ENCODE measurements around the gene F7.

F7 gene

GRCh38 chr13:113164492-113164891 lies 58.9 kb downstream of the F7 start:
- H3K27me3 ChIP-seq (ENCODE audit: control insufficient read depth, insufficient read depth, low read length), result no peaks in the 10 kb centered on the region
- H3K4me1 ChIP-seq (ENCODE audit: control insufficient read depth, insufficient read depth, low read length), result 0 out of 2 replicates have a peak, but pooled peaks cover 2% of the 10 kb centered on the region
- no peaks in the 10 kb centered on the region for H3K9me3 ChIP-seq (ENCODE audit: control insufficient read depth, insufficient read depth, low read length)
- no peak overlapping the region for H3K4me3 ChIP-seq (ENCODE audit: low read length)
- no CpG with 5 or more reads among the region's 12 CpGs for WGBS (ENCODE audit: insufficient coverage, insufficient read length)
- peaks cover under 1% of the 10 kb centered on the region; the same call in 1 of the 2 replicates for H3K36me3 ChIP-seq (ENCODE audit: control insufficient read depth, insufficient read depth, low read length)
- DNase-seq (ENCODE audit: low read depth, low spot score), result no peak
- H3K27ac ChIP-seq (ENCODE audit: low read length), result no peak overlapping the region

- no peak overlapping the region for H3K27ac ChIP-seq (ENCODE audit: low read length)
- H3K9me3 ChIP-seq (ENCODE audit: control insufficient read depth, insufficient read depth, low read length), result no peaks in the 10 kb centered on the region
- no peak overlapping the region; the same call in 1 of the 2 replicates for H3K4me3 ChIP-seq (ENCODE audit: low read length)
- DNase-seq (ENCODE audit: low read depth, low spot score), result no peak
- H3K4me1 ChIP-seq (ENCODE audit: control insufficient read depth, insufficient read depth, low read length), result 0 out of 2 replicates have a peak, but pooled peaks cover 2% of the 10 kb centered on the region
- no peaks in the 10 kb centered on the region for H3K27me3 ChIP-seq (ENCODE audit: control insufficient read depth, insufficient read depth, low read length)
- no CpG with 5 or more reads among the region's 10 CpGs for WGBS (ENCODE audit: insufficient coverage, insufficient read length)
- peaks cover 2% of the 10 kb centered on the region; the same call in 1 of the 2 replicates for H3K36me3 ChIP-seq (ENCODE audit: control insufficient read depth, insufficient read depth, low read length)
These were observed 60.7 kb downstream of the F7 start for GRCh38 chr13:113166266-113166665.

GRCh38 chr13:113166681-113167080 lies 61.1 kb downstream of the F7 start:
- no peak for DNase-seq (ENCODE audit: low read depth, low spot score)
- no peaks in the 10 kb centered on the region for H3K4me1 ChIP-seq (ENCODE audit: control insufficient read depth, insufficient read depth, low read length)
- no peaks in the 10 kb centered on the region for H3K9me3 ChIP-seq (ENCODE audit: control insufficient read depth, insufficient read depth, low read length)
- H3K36me3 ChIP-seq (ENCODE audit: control insufficient read depth, insufficient read depth, low read length), result peaks cover 3% of the 10 kb centered on the region; the same call in 1 of the 2 replicates
- WGBS (ENCODE audit: insufficient coverage, insufficient read length), result no CpG with 5 or more reads among the region's 5 CpGs
- H3K4me3 ChIP-seq (ENCODE audit: low read length), result no peak overlapping the region
- no peak overlapping the region for H3K27ac ChIP-seq (ENCODE audit: low read length)
- no peaks in the 10 kb centered on the region for H3K27me3 ChIP-seq (ENCODE audit: control insufficient read depth, insufficient read depth, low read length)

GRCh38 chr13:113167155-113167554 lies 61.6 kb downstream of the F7 start:
- DNase-seq (ENCODE audit: low read depth, low spot score), result no peak
- WGBS (ENCODE audit: insufficient coverage, insufficient read length), result no CpG with 5 or more reads among the region's 10 CpGs
- H3K4me1 ChIP-seq (ENCODE audit: control insufficient read depth, insufficient read depth, low read length), result no peaks in the 10 kb centered on the region
- no peak overlapping the region for H3K27ac ChIP-seq (ENCODE audit: low read length)
- no peaks in the 10 kb centered on the region for H3K27me3 ChIP-seq (ENCODE audit: control insufficient read depth, insufficient read depth, low read length)
- H3K36me3 ChIP-seq (ENCODE audit: control insufficient read depth, insufficient read depth, low read length), result peaks cover 7% of the 10 kb centered on the region; the same call in 1 of the 2 replicates
- no peak overlapping the region for H3K4me3 ChIP-seq (ENCODE audit: low read length)
- no peaks in the 10 kb centered on the region for H3K9me3 ChIP-seq (ENCODE audit: control insufficient read depth, insufficient read depth, low read length)

GRCh38 chr13:113167575-113167974 lies 62.0 kb downstream of the F7 start:
- H3K4me1 ChIP-seq (ENCODE audit: control insufficient read depth, insufficient read depth, low read length), result no peaks in the 10 kb centered on the region
- no peak overlapping the region for H3K4me3 ChIP-seq (ENCODE audit: low read length)
- DNase-seq (ENCODE audit: low read depth, low spot score), result no peak
- H3K27me3 ChIP-seq (ENCODE audit: control insufficient read depth, insufficient read depth, low read length), result no peaks in the 10 kb centered on the region
- H3K36me3 ChIP-seq (ENCODE audit: control insufficient read depth, insufficient read depth, low read length), result peaks cover 7% of the 10 kb centered on the region; the same call in 1 of the 2 replicates
- WGBS (ENCODE audit: insufficient coverage, insufficient read length), result no CpG with 5 or more reads among the region's 3 CpGs
- H3K9me3 ChIP-seq (ENCODE audit: control insufficient read depth, insufficient read depth, low read length), result no peaks in the 10 kb centered on the region
- no peak overlapping the region for H3K27ac ChIP-seq (ENCODE audit: low read length)

- WGBS (ENCODE audit: insufficient coverage, insufficient read length), result no CpG with 5 or more reads among the region's 7 CpGs
- H3K4me1 ChIP-seq (ENCODE audit: control insufficient read depth, insufficient read depth, low read length), result no peaks in the 10 kb centered on the region
- DNase-seq (ENCODE audit: low read depth, low spot score), result no peak
These were observed 62.6 kb downstream of the F7 start for GRCh38 chr13:113168211-113168610.

GRCh38 chr13:113169277-113170272 lies 64.0 kb downstream of the F7 start:
- Histone ChIP-seq H3K4me3 (ENCODE audit: low read length) (no peak overlapping the region), H3K9me3 (ENCODE audit: control insufficient read depth, insufficient read depth, low read length) (no peaks in the 10 kb centered on the region), H3K27me3 (ENCODE audit: control insufficient read depth, insufficient read depth, low read length) (no peaks in the 10 kb centered on the region), H3K4me1 (ENCODE audit: control insufficient read depth, insufficient read depth, low read length) (no peaks in the 10 kb centered on the region), H3K36me3 (ENCODE audit: control insufficient read depth, insufficient read depth, low read length) (peaks cover 10% of the 10 kb centered on the region; the same call in 1 of the 2 replicates), H3K27ac (ENCODE audit: low read length) (no peak overlapping the region)
- no peak for DNase-seq (ENCODE audit: low read depth, low spot score)
- whole genome bisulfite sequencing (ENCODE audit: insufficient coverage, insufficient read length), result no CpG with 5 or more reads among the region's 13 CpGs

More at GRCh38 chr13:113168211-113168610, 62.6 kb downstream of the F7 start:
- H3K9me3 ChIP-seq (ENCODE audit: control insufficient read depth, insufficient read depth, low read length), result no peaks in the 10 kb centered on the region
- no peaks in the 10 kb centered on the region for H3K27me3 ChIP-seq (ENCODE audit: control insufficient read depth, insufficient read depth, low read length)
- no peak overlapping the region for H3K27ac ChIP-seq (ENCODE audit: low read length)
- peaks cover 9% of the 10 kb centered on the region; the same call in 1 of the 2 replicates for H3K36me3 ChIP-seq (ENCODE audit: control insufficient read depth, insufficient read depth, low read length)
- no peak overlapping the region for H3K4me3 ChIP-seq (ENCODE audit: low read length)
